Ureter (tissue), 1 donor: ENCODE results near the gene ARV1. TPM values are rescaled to one million over a fixed set of nuclear protein-coding genes. Genes with fewer than 3 reads are reported as not detected.

ENCODE experiments used
- DNase-seq: peaks from one replicate; pipeline ENCODE4 v3.0.0-alpha.2; 2020; ENCODE audit warnings: low spot score
- total RNA-seq: library from RNA; stranded (reverse); gene quantifications from one replicate; pipeline ENCODE4 v1.2.4, GENCODE V29; 2023
- donor health status: DM: yes; HTN: yes; CAD: no.

Gene ARV1
- total RNA-seq: 24.3 TPM

DNA sequence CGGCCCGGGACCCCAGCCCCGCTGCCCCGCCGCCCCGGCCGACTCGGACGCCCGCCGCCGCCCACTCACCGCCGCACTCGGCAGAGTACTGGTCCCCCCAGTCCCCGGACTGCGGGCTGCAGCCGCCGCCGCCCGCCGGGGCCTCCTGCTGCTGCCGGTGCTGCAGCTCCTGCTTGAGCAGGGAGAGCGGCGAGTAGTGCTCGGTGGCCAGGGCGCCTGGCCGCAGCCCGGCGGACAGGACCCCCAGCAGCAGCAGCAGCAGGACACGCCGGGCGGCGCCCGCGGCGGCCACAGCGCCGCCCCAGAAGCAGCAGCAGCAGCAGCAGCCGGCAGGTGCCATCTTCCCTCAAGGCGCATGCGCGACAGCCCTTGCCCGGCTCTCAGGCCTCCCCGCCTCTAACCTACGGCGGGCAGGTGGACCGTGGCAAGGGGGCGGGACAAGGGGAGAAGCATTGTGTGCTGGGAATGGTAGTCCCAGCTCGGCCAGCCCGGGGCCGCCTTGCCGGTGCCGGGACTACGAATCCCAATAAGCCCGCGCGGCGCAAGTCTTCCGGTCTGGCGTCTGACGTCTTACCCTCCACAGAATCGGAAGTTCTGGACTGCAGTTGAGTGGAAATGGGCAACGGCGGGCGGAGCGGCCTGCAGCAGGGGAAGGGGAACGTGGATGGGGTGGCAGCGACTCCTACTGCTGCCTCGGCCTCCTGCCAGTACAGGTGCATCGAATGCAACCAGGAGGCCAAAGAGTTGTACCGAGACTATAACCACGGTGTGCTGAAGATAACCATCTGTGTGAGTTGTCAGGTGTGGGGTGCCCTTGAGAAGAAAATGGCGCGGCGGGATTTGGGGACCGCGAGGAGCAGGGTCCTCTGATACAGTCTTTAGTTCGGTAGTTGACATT is at the start of gene ARV1, which contains the start of gene TTC13:
Gene ARV1, plus strand, starts transcription at position 604 of the 898 bp plus-strand sequence. Its CDS starts 12 bp downstream, at position 616.
Gene TTC13, minus strand, starts transcription at position 371 of the 898 bp plus-strand sequence. Its CDS starts 31 bp downstream, at position 340.
- peak; percentile 98 for DNase-seq

- DNase-seq: no peak
Measured at GRCh38 chr1:230930986-230931385, 47.9 kb upstream of the ARV1 start.

- no peak for DNase-seq
Measured at GRCh38 chr1:230935852-230936251, 43.0 kb upstream of the ARV1 start.

- DNase-seq: no peak
Measured at GRCh38 chr1:230936475-230936874, 42.4 kb upstream of the ARV1 start.

GRCh38 chr1:230937371-230937770 is 41.5 kb upstream of the ARV1 start:
- no peak for DNase-seq

GRCh38 chr1:230938924-230939368 is 39.9 kb upstream of the ARV1 start:
- no peak for DNase-seq

DNA sequence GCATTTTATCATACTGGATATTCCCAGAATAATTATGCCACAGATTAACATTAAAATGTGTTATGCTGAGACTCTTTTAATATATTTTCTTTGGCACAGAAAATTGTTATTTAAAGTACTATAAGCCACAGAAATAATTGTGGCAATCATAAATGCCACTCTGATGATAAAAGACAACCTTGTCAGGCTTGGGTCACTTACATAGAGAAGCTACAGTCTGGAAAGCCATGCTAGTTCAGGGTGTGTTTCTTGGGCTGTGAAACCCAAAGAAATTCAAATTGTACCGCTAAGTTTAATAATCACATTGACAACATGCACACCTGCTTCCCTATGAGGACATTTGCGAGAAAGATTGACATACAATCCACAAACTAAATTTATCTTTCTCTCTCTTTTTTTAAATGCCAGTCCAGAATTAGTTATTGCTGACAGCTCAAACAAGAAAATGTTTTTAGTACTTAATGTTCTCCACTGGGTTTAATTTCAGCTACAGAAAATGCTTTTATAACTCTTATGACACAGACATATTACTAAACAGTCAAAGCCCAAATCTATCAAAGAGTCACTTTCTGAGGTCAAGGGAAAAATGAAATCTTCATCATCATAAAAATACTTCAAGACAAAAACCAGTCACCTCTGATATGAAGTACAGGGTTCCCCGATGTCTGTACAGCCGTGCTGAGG is 38.9 kb upstream of the ARV1 start:
- DNase-seq: no peak

DNA sequence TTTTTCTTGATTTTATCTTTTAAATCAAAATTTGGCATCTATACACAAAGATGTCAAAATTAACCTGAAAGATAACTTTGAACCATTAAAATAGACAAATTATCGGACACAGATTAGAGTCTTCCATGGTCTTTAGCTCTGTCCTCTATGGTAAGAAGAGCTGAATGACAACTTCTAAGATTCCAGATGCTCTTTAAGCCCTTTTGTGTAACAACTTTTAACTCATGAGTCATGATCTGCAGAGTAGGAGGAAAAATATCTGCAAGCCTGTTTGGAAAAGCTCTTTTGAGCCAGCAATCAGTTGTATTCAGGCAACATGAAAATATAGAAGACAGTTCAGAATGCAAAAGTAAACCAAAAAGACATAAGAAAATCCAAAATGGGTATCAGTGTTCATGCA is 38.0 kb upstream of the ARV1 start:
- DNase-seq: no peak

DNA sequence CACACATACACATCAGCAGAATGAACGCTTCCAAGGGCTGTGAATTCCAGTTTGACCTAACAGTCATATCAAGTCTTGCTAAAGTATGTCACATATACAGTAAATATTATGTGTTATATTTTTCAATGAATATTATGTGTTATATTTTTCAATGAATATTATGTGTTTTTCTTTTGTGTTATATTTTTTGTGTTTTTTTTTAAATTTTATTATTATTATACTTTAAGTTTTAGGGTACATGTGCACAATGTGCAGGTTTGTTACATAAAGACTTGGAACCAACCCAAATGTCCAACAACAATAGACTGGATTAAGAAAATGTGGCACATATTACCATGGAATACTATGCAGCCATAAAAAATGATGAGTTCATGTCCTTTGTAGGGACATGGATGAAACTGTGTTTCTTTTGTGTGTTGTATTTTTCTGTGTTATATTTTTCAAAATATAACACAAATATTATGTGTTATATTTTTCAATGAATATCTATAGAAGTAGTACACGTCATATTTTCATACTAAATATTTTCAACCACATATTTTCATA is 35.8 kb upstream of the ARV1 start:
- DNase-seq: no peak

DNA sequence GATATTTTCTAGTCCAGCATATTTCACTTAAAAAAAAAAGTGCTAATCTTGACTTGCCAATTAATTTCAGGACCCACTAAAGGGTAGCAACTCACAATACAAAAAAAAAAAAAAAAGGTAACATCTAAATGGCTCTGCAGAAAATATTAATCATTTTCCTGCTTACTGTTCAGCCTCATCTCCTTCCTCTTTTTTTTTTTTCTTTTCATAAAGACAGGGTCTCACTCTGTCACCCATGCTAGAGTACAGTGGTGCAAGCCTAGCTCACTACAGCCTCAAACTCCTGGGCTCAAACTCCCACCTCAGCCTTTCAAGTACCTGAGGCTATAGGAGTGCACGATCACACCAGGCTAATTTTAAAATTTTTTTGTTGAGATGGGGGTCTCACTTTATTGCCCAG is 30.6 kb upstream of the ARV1 start:
- no peak for DNase-seq

DNA sequence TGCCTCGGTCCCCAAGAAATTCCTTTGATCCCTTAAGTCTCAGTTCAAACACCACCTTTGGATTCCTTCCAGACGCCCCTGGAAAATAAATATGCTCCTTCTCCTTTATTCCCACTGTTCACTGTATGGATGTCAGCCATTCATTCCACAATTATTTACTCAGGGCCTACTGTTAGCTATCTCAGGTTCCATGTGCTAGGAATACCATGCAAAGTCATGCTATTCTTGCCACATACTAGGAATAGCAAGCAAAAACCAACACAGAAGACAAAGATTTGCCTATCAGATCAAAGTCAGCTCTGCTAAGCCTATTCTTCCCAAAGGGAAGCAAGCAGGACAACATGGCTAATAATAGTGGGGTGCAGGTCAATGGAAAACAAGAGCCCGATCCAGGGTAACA is 30.0 kb upstream of the ARV1 start:
- DNase-seq: no peak

DNA sequence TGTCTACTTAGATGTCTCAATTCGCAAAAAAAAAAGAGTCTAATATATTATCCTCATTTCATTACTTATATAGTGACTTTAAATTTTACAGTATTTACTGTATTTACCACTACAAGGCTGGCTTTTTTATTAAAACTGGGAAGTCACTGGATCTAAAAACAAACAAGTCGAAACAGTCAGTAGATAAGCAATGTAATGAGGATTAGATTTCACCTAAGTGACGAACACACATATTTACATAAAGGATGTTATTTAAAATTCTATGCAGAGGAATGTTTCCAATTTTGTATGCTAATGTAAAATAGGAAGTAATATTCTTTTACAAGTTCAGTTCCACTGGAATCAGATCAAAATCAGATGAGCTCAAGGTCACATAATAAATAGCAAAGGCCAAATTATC is 28.5 kb upstream of the ARV1 start:
- DNase-seq: no peak

GRCh38 chr1:230957580-230957989 is 21.3 kb upstream of the ARV1 start:
- no peak for DNase-seq

GRCh38 chr1:230958370-230958769 is 20.5 kb upstream of the ARV1 start:
- no peak for DNase-seq

DNA sequence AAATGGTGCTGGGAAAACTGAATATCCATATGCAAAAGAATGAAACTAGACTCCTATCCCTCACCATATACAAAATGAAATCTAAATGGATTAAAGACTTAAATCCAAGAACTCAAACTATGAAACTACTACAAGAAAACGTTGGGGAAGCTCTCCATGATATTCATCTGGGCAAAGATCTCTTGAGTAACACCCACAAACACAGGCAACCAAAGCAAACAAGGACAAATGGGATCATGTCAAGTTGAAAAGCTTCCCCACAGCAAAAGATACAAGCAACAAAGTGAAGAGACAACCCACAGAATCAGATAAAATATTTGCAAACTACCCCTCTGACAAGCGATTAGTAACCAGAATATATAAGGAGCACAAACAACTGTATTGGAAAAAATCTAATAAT is 14.0 kb upstream of the ARV1 start:
- DNase-seq: no peak

DNA sequence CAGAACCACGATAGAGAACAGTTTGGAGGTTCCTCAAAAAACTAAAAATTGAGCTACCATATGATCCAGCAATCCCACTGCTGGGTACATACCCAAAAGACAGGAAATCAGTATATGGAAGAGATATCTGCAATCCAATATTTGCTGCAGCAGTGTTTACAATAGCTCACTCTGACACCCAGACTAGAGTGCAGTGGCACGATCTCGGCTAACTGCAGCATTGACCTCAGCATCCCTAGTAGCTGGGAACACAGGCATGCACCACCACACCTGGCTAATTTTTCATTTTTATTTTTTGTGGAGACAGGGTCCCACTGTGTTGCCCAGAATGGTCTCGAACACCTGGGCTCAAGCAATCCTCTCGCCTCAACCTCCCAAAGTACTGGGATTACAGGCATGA is 13.4 kb upstream of the ARV1 start:
- no peak for DNase-seq

DNA sequence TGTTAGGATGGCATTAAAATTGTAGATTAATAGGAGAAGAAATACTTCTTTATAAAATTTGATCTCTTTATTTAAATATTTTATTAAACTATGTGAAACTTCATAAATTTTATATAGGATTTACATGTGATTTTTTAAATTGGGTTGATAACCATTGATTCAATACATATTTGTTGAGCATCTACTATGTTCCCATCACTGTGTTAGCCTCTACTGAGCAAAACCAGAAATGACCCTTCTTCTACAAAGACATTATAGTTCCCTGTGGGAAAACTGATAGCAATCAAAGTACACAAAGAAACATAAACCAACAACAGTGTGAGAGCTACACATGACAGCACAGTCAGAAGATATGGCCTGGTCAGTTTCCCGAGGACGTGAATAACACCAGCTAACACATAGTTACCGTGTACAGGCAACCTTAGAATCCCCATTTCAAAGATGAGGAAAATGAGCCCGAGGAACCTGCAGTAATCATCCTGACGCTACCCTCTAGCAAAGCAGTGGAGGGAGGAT is 12.5 kb upstream of the ARV1 start:
- no peak for DNase-seq

DNA sequence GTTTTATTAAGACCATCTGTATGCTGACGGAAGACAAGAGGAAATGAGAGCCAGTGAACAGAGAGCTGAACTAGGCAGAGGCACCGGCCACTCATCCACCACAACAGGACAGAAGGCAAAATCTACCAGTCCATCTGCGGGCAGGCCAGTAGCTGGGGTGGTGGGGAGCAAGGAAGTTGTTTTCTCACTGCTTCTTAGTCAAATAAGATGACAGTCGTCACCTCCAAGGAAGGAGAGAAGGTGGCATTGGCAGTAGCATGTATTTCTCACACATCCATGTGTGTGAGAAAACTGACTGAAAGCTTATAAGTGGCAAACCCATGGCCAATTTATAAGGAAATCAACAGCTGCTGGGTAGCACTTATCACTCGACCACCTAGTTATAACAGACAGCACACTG is 8.5 kb upstream of the ARV1 start:
- no peak for DNase-seq

DNA sequence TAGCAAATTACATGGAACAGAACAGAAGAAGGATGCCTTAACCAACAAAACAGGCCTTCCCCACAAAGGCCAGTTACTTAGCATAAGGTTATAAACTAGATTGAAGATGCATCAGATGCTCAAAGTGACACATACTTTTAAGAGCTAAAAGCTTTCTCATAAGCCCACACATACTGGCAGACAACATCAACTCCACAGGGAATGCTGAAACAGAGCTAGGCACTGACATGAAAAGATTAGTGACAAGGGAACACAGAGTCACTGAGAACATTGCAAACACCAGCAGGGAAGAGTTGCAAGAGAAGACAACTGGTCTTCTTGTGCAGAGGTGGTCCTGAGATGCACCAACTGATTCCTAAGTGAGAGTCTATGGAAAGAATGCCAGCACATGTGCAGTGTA is 7.1 kb upstream of the ARV1 start:
- no peak for DNase-seq

- no peak for DNase-seq
Measured at GRCh38 chr1:230972855-230973271, 6.0 kb upstream of the ARV1 start.

GRCh38 chr1:230975636-230976035 is 3.3 kb upstream of the ARV1 start:
- DNase-seq: no peak

DNA sequence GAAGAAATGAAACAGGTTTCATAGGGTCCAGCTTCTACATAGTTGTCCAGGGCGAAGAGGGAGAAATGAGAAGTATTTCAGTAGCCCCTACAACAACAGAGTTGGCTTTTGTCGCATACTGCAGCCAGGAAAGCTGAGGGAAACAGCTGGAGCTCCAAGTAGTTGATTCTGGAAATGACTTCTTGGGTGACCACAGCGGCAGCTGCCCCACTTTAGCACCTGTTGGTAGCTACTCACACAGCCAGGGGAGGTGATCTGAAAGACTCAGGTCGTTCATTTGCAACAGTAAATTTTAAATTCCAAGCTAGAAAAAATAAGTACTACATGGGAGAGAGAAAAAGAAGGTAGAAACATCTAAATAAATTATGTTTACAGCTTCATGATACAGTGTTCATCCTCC is 2.5 kb upstream of the ARV1 start:
- no peak for DNase-seq
